ENCODE data around the gene NCOA7.
"Not testable (repeated sequence)": the region's sequence is repeated elsewhere in the genome, so short reads cannot be mapped to it uniquely, and the experiment has no call there.

Gene NCOA7

GRCh38 chr6:125950716-125951115 is 160.0 kb downstream of the NCOA7 start:
- H3K9me3 Mint-ChIP-seq; H3K36me3 Mint-ChIP-seq (ENCODE audit: insufficient read depth); H3K4me1 Mint-ChIP-seq; H3K27ac Mint-ChIP-seq (ENCODE audit: low read depth); DNase-seq (ENCODE audit: low spot score in 2 of 2); H3K4me3 Mint-ChIP-seq; ATAC-seq (replicated peaks; ENCODE audit: extremely low read depth, poor library complexity, severe bottlenecking): not testable (repeated sequence)
- H3K27me3 Mint-ChIP-seq = peaks cover 12% of the 10 kb centered on the region

- no peak overlapping the region for H3K4me3 Mint-ChIP-seq
- H3K27ac Mint-ChIP-seq (ENCODE audit: low read depth) = no peak overlapping the region
- H3K27me3 Mint-ChIP-seq = peaks cover 12% of the 10 kb centered on the region
- DNase-seq (ENCODE audit: low spot score in 2 of 2) (no peak), ATAC-seq (replicated peaks; ENCODE audit: extremely low read depth, poor library complexity, severe bottlenecking) (no peak)
- H3K36me3 Mint-ChIP-seq (ENCODE audit: insufficient read depth) = no peaks in the 10 kb centered on the region
- no peaks in the 10 kb centered on the region for H3K9me3 Mint-ChIP-seq
- H3K4me1 Mint-ChIP-seq = no peaks in the 10 kb centered on the region
Observed at GRCh38 chr6:125951323-125951722, 160.6 kb downstream of the NCOA7 start.

- ATAC-seq (replicated peaks; ENCODE audit: extremely low read depth, poor library complexity, severe bottlenecking) = no peak
Observed at GRCh38 chr6:125952764-125953501, 162.2 kb downstream of the NCOA7 start.

GRCh38 chr6:125953502-125953875 is 162.7 kb downstream of the NCOA7 start:
- ATAC-seq (replicated peaks; ENCODE audit: extremely low read depth, poor library complexity, severe bottlenecking) (no peak), DNase-seq (ENCODE audit: low spot score in 2 of 2) (no peak)
- H3K4me1 Mint-ChIP-seq = no peaks in the 10 kb centered on the region
- H3K27me3 Mint-ChIP-seq = peaks cover 12% of the 10 kb centered on the region
- H3K4me3 Mint-ChIP-seq = no peak overlapping the region
- H3K9me3 Mint-ChIP-seq = no peaks in the 10 kb centered on the region
- no peak overlapping the region for H3K27ac Mint-ChIP-seq (ENCODE audit: low read depth)
- peaks cover 6% of the 10 kb centered on the region for H3K36me3 Mint-ChIP-seq (ENCODE audit: insufficient read depth)

More at GRCh38 chr6:125952764-125953501, 162.2 kb downstream of the NCOA7 start:
- Mint-ChIP-seq H3K4me1 (no peaks in the 10 kb centered on the region), H3K27ac (ENCODE audit: low read depth) (no peak overlapping the region), H3K27me3 (peaks cover 12% of the 10 kb centered on the region), H3K4me3 (no peak overlapping the region), H3K36me3 (ENCODE audit: insufficient read depth) (peaks cover 6% of the 10 kb centered on the region), H3K9me3 (no peaks in the 10 kb centered on the region)
- no peak for DNase-seq (ENCODE audit: low spot score in 2 of 2)

GRCh38 chr6:125954735-125955339 is 164.1 kb downstream of the NCOA7 start:
- Mint-ChIP-seq H3K27me3 (peaks cover 12% of the 10 kb centered on the region), H3K36me3 (ENCODE audit: insufficient read depth) (peaks cover 6% of the 10 kb centered on the region), H3K4me1 (no peaks in the 10 kb centered on the region), H3K27ac (ENCODE audit: low read depth) (peak overlapping the region; percentile 8), H3K4me3 (no peak overlapping the region), H3K9me3 (no peaks in the 10 kb centered on the region)
- no peak for ATAC-seq (replicated peaks; ENCODE audit: extremely low read depth, poor library complexity, severe bottlenecking)
- DNase-seq (ENCODE audit: low spot score in 2 of 2) = no peak

GRCh38 chr6:125955973-125956372 is 165.2 kb downstream of the NCOA7 start:
- no peak overlapping the region for H3K27ac Mint-ChIP-seq (ENCODE audit: low read depth)
- H3K27me3 Mint-ChIP-seq = peaks cover 12% of the 10 kb centered on the region
- no peaks in the 10 kb centered on the region for H3K9me3 Mint-ChIP-seq
- peaks cover 9% of the 10 kb centered on the region for H3K36me3 Mint-ChIP-seq (ENCODE audit: insufficient read depth)
- H3K4me3 Mint-ChIP-seq = no peak overlapping the region
- DNase-seq (ENCODE audit: low spot score in 2 of 2) = no peak
- no peaks in the 10 kb centered on the region for H3K4me1 Mint-ChIP-seq
- no peak for ATAC-seq (replicated peaks; ENCODE audit: extremely low read depth, poor library complexity, severe bottlenecking)

GRCh38 chr6:125956506-125957390 is 166.0 kb downstream of the NCOA7 start, which contains the start of gene HINT3:
Gene HINT3, plus strand, starts transcription at chr6:125956770. Its CDS starts 208 bp downstream, at chr6:125956978.
- no peak within 1 kb of the TSS for H3K27ac Mint-ChIP-seq (ENCODE audit: low read depth)
- no peak within 1 kb of the TSS for H3K4me3 Mint-ChIP-seq
- DNase-seq (ENCODE audit: low spot score in 2 of 2) (peak; percentile 94 to 98), ATAC-seq (replicated peaks; ENCODE audit: extremely low read depth, poor library complexity, severe bottlenecking) (peak; percentile 92)
- H3K9me3 Mint-ChIP-seq = no peaks in the 10 kb centered on the region
- H3K4me1 Mint-ChIP-seq = no peaks in the 10 kb centered on the region
- H3K36me3 Mint-ChIP-seq (ENCODE audit: insufficient read depth) = peaks cover 9% of the 10 kb centered on the region
- peaks cover 11% of the 10 kb centered on the region for H3K27me3 Mint-ChIP-seq

GRCh38 chr6:125957391-125957693 is 166.6 kb downstream of the NCOA7 start:
- peaks cover 9% of the 10 kb centered on the region for H3K36me3 Mint-ChIP-seq (ENCODE audit: insufficient read depth)
- no peak for ATAC-seq (replicated peaks; ENCODE audit: extremely low read depth, poor library complexity, severe bottlenecking)
- no peak overlapping the region for H3K4me3 Mint-ChIP-seq
- DNase-seq (ENCODE audit: low spot score in 2 of 2) = no peak
- H3K27me3 Mint-ChIP-seq = peaks cover 5% of the 10 kb centered on the region
- H3K9me3 Mint-ChIP-seq = no peaks in the 10 kb centered on the region
- H3K4me1 Mint-ChIP-seq = no peaks in the 10 kb centered on the region
- H3K27ac Mint-ChIP-seq (ENCODE audit: low read depth) = no peak overlapping the region

GRCh38 chr6:125957845-125958244 is 167.1 kb downstream of the NCOA7 start:
- Mint-ChIP-seq H3K27me3 (no peaks in the 10 kb centered on the region), H3K4me1 (peaks cover under 1% of the 10 kb centered on the region), H3K27ac (ENCODE audit: low read depth) (no peak overlapping the region), H3K36me3 (ENCODE audit: insufficient read depth) (peaks cover 9% of the 10 kb centered on the region), H3K4me3 (no peak overlapping the region), H3K9me3 (no peaks in the 10 kb centered on the region)
- no peak for ATAC-seq (replicated peaks; ENCODE audit: extremely low read depth, poor library complexity, severe bottlenecking)
- no peak for DNase-seq (ENCODE audit: low spot score in 2 of 2)

- Mint-ChIP-seq H3K36me3 (ENCODE audit: insufficient read depth) (peaks cover 9% of the 10 kb centered on the region), H3K4me1 (peaks cover 12% of the 10 kb centered on the region), H3K27ac (ENCODE audit: low read depth) (no peak overlapping the region), H3K9me3 (no peaks in the 10 kb centered on the region), H3K4me3 (no peak overlapping the region), H3K27me3 (no peaks in the 10 kb centered on the region)
- no peak for DNase-seq (ENCODE audit: low spot score in 2 of 2)
- no peak for ATAC-seq (replicated peaks; ENCODE audit: extremely low read depth, poor library complexity, severe bottlenecking)
Observed at GRCh38 chr6:125959041-125959440, 168.3 kb downstream of the NCOA7 start.

- DNase-seq (ENCODE audit: low spot score in 2 of 2) = no peak
- no peaks in the 10 kb centered on the region for H3K9me3 Mint-ChIP-seq
- ATAC-seq (replicated peaks; ENCODE audit: extremely low read depth, poor library complexity, severe bottlenecking) = no peak
- no peak overlapping the region for H3K4me3 Mint-ChIP-seq
- H3K27me3 Mint-ChIP-seq = no peaks in the 10 kb centered on the region
- peaks cover 15% of the 10 kb centered on the region for H3K36me3 Mint-ChIP-seq (ENCODE audit: insufficient read depth)
- H3K27ac Mint-ChIP-seq (ENCODE audit: low read depth) = no peak overlapping the region
- peaks cover 12% of the 10 kb centered on the region for H3K4me1 Mint-ChIP-seq
Observed at GRCh38 chr6:125961117-125961516, 170.4 kb downstream of the NCOA7 start.

GRCh38 chr6:125962900-125963497 is 172.2 kb downstream of the NCOA7 start:
- H3K4me3 Mint-ChIP-seq = no peak overlapping the region
- H3K27ac Mint-ChIP-seq (ENCODE audit: low read depth) = no peak overlapping the region
- H3K4me1 Mint-ChIP-seq = peaks cover 12% of the 10 kb centered on the region
- DNase-seq (ENCODE audit: low spot score in 2 of 2) (no peak), ATAC-seq (replicated peaks; ENCODE audit: extremely low read depth, poor library complexity, severe bottlenecking) (no peak)
- H3K36me3 Mint-ChIP-seq (ENCODE audit: insufficient read depth) = peaks cover 16% of the 10 kb centered on the region
- no peaks in the 10 kb centered on the region for H3K9me3 Mint-ChIP-seq
- H3K27me3 Mint-ChIP-seq = no peaks in the 10 kb centered on the region
